Neural cell (in vitro differentiated cells): ENCODE data around the gene SYCN.

ENCODE experiments used
- CTCF ChIP-seq: fragments of 450-650 bp; IDR thresholded peaks from 2 replicates; pipeline ENCODE4 v1.5.1; 2014; ENCODE audit warnings: antibody characterized with exemption, mild to moderate bottlenecking, moderate library complexity; ENCODE audit not compliant: poor library complexity, severe bottlenecking
- RAD21 ChIP-seq: fragments of 450-650 bp; conservative IDR thresholded peaks from 2 replicates; pipeline ENCODE4 v1.6.1; 2014; ENCODE audit warnings: antibody characterized with exemption, mild to moderate bottlenecking, moderate library complexity
- REST ChIP-seq: IDR thresholded peaks from 2 replicates; pipeline ENCODE4 v1.6.1; 2012; ENCODE audit warnings: borderline replicate concordance

DNA sequence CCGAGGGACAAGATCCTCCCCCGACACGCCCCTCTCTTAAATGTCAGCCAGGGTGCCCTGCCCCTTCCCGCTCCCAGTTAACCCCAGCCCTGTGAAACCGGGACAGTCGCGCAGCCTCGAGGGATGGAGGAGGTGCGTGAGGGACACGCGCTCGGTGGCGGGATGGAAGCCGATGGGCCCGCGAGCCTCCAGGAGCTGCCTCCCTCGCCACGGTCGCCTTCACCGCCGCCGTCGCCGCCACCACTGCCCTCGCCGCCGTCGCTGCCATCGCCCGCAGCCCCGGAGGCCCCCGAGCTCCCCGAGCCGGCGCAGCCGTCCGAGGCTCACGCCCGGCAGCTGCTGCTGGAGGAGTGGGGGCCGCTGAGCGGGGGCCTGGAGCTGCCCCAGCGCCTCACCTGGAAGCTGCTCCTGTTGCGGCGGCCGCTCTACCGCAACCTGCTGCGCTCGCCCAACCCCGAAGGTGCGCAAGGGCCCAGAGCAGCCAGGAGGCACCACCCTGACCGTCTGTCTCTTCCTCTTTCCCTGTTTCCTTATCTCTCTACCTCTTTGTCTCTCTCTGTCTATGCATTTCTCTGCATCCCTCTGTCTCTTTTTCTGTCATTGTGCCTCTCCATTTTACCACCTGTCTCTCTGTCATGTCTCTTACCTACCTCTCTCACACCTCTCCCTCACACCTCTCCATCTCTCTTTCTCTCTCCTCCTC, 7.1 kb downstream of the SYCN start, which contains the start of gene NCCRP1:
- TF ChIP-seq REST (no peak), CTCF (no peak), RAD21 (no peak)
